GM13976 (cell line): ENCODE measurements around the gene CLSTN3.
"Not testable (repeated sequence)": the region's sequence is repeated elsewhere in the genome, so short reads cannot be mapped to it uniquely, and the experiment has no call there.

Experiments
- DNase-seq: peaks from one replicate; pipeline ENCODE4 v3.0.0; 2012; ENCODE audit warnings: low spot score
- CTCF ChIP-seq: IDR thresholded peaks from 2 replicates; pipeline ENCODE4 v1.5.1; 2012; ENCODE audit warnings: borderline replicate concordance, mild to moderate bottlenecking; ENCODE audit not compliant: insufficient read depth; ENCODE audit errors: extremely low read depth, missing control alignments, control extremely low read depth
- in situ Hi-C: fragments of 300-500 bp; cut with MboI; formaldehyde crosslinking; loops from one replicate; pipeline ENCODE4 v1.12.0; 2022; ENCODE audit warnings: low sequenced_read_pairs, mixed read lengths, inconsistent platforms; ENCODE audit not compliant: unreplicated experiment

The CLSTN3 gene

GRCh38 chr12:7103837-7104584, 26.2 kb upstream of the CLSTN3 start:
- no peak for TF ChIP-seq CTCF
- no peak for DNase-seq
- in situ Hi-C loops: loop anchor here (25.0 kb wide), 1 partner anchor 167 kb away; the partner anchor contains the start of genes ATN1, C12orf57 and RNU7-1

- TF ChIP-seq CTCF: no peak
- DNase-seq: no peak
- in situ Hi-C loops: loop anchor here (25.0 kb wide), 1 partner anchor 169 kb away; the partner anchor contains the start of genes ATN1, C12orf57 and RNU7-1
Observed at GRCh38 chr12:7106082-7106481, 24.1 kb upstream of the CLSTN3 start.

- in situ Hi-C loops: loop anchor here (25.0 kb wide), 1 partner anchor 170 kb away; the partner anchor contains the start of genes ATN1, C12orf57 and RNU7-1
- not testable (repeated sequence) for DNase-seq
Observed at GRCh38 chr12:7107181-7107580, 23.0 kb upstream of the CLSTN3 start.

GRCh38 chr12:7107636-7108002, 22.6 kb upstream of the CLSTN3 start:
- no peak for DNase-seq
- TF ChIP-seq CTCF: no peak
- in situ Hi-C loops: loop anchor here (25.0 kb wide), 1 partner anchor 170 kb away; the partner anchor contains the start of genes ATN1, C12orf57 and RNU7-1

GRCh38 chr12:7108003-7108795, 22.0 kb upstream of the CLSTN3 start:
- no peak for TF ChIP-seq CTCF
- in situ Hi-C loops: loop anchor here (25.0 kb wide), 1 partner anchor 171 kb away; the partner anchor contains the start of genes ATN1, C12orf57 and RNU7-1

GRCh38 chr12:7108796-7109571, 21.2 kb upstream of the CLSTN3 start, which contains the start of gene C1RL:
C1RL (minus strand) TSS chr12:7109214; CDS start chr12:7109180, 34 bp downstream.
- in situ Hi-C loops: loop anchor here (25.0 kb wide), 1 partner anchor 172 kb away; the partner anchor contains the start of genes ATN1, C12orf57 and RNU7-1
- peak; percentile 94 for TF ChIP-seq CTCF
- DNase-seq: peak; percentile 77

More at GRCh38 chr12:7108003-7108795, 22.0 kb upstream of the CLSTN3 start:
- DNase-seq: peak; percentile 92
